ENCODE measurements around the gene SLC36A1.

SLC36A1 gene

GRCh38 chr5:151447174-151448037, at the start of gene SLC36A1:
Gene SLC36A1, plus strand, starts transcription at chr5:151447603. Its CDS starts 11,190 bp downstream, at chr5:151458793.
- TF ChIP-seq MYC (IDR thresholded peaks at IDR 0.05; ENCODE audit: low read depth, low read length) (peak; percentile 89), POLR2A (IDR thresholded peaks at IDR 0.05; ENCODE audit: extremely low read depth, insufficient read length) (no peak), CTCF (IDR thresholded peaks at IDR 0.05; ENCODE audit: low read depth, low read length) (peak; percentile 63), MAX (IDR thresholded peaks at IDR 0.05; ENCODE audit: low read depth, low read length) (peak; percentile 100)
- H3K4me3 ChIP-seq (ENCODE audit: low read depth, low read length), result peak within 1 kb of the TSS; percentile 89
- peak; percentile 97 for DNase-seq (ENCODE audit: low read depth)

GRCh38 chr5:151405334-151406160, 41.9 kb upstream of the SLC36A1 start:
- DNase-seq (ENCODE audit: low read depth), result no peak
- H3K4me3 ChIP-seq (ENCODE audit: low read depth, low read length), result no peak overlapping the region
- TF ChIP-seq CTCF (IDR thresholded peaks at IDR 0.05; ENCODE audit: low read depth, low read length), result no peak
- no peak for TF ChIP-seq POLR2A (IDR thresholded peaks at IDR 0.05; ENCODE audit: extremely low read depth, insufficient read length)
- TF ChIP-seq MYC (IDR thresholded peaks at IDR 0.05; ENCODE audit: low read depth, low read length), result no peak
- no peak for TF ChIP-seq MAX (IDR thresholded peaks at IDR 0.05; ENCODE audit: low read depth, low read length)

- peak; percentile 12 for DNase-seq (ENCODE audit: low read depth)
- no peak overlapping the region for H3K4me3 ChIP-seq (ENCODE audit: low read depth, low read length)
- TF ChIP-seq POLR2A (IDR thresholded peaks at IDR 0.05; ENCODE audit: extremely low read depth, insufficient read length), result no peak
- no peak for TF ChIP-seq MAX (IDR thresholded peaks at IDR 0.05; ENCODE audit: low read depth, low read length)
- no peak for TF ChIP-seq MYC (IDR thresholded peaks at IDR 0.05; ENCODE audit: low read depth, low read length)
- TF ChIP-seq CTCF (IDR thresholded peaks at IDR 0.05; ENCODE audit: low read depth, low read length), result peak; percentile 61
These were observed 41.0 kb upstream of the SLC36A1 start for GRCh38 chr5:151406322-151406947.

- no peak for DNase-seq (ENCODE audit: low read depth)
- TF ChIP-seq POLR2A (IDR thresholded peaks at IDR 0.05; ENCODE audit: extremely low read depth, insufficient read length) (no peak), CTCF (IDR thresholded peaks at IDR 0.05; ENCODE audit: low read depth, low read length) (no peak), MAX (IDR thresholded peaks at IDR 0.05; ENCODE audit: low read depth, low read length) (no peak), MYC (IDR thresholded peaks at IDR 0.05; ENCODE audit: low read depth, low read length) (no peak)
- no peak overlapping the region for H3K4me3 ChIP-seq (ENCODE audit: low read depth, low read length)
These were observed 38.7 kb upstream of the SLC36A1 start for GRCh38 chr5:151408591-151409230.

GRCh38 chr5:151413800-151414199, 33.6 kb upstream of the SLC36A1 start:
- no peak for DNase-seq (ENCODE audit: low read depth)
- no peak for TF ChIP-seq POLR2A (IDR thresholded peaks at IDR 0.05; ENCODE audit: extremely low read depth, insufficient read length)
- no peak for TF ChIP-seq MAX (IDR thresholded peaks at IDR 0.05; ENCODE audit: low read depth, low read length)
- TF ChIP-seq CTCF (IDR thresholded peaks at IDR 0.05; ENCODE audit: low read depth, low read length), result no peak
- no peak for TF ChIP-seq MYC (IDR thresholded peaks at IDR 0.05; ENCODE audit: low read depth, low read length)
- H3K4me3 ChIP-seq (ENCODE audit: low read depth, low read length), result no peak overlapping the region

Data from NB4 (cell line).